Measurements from ENCODE around the gene PHLDB2.
"Not testable (repeated sequence)": the region's sequence is repeated elsewhere in the genome, so short reads cannot be mapped to it uniquely, and the experiment has no call there.

Gene PHLDB2

DNA sequence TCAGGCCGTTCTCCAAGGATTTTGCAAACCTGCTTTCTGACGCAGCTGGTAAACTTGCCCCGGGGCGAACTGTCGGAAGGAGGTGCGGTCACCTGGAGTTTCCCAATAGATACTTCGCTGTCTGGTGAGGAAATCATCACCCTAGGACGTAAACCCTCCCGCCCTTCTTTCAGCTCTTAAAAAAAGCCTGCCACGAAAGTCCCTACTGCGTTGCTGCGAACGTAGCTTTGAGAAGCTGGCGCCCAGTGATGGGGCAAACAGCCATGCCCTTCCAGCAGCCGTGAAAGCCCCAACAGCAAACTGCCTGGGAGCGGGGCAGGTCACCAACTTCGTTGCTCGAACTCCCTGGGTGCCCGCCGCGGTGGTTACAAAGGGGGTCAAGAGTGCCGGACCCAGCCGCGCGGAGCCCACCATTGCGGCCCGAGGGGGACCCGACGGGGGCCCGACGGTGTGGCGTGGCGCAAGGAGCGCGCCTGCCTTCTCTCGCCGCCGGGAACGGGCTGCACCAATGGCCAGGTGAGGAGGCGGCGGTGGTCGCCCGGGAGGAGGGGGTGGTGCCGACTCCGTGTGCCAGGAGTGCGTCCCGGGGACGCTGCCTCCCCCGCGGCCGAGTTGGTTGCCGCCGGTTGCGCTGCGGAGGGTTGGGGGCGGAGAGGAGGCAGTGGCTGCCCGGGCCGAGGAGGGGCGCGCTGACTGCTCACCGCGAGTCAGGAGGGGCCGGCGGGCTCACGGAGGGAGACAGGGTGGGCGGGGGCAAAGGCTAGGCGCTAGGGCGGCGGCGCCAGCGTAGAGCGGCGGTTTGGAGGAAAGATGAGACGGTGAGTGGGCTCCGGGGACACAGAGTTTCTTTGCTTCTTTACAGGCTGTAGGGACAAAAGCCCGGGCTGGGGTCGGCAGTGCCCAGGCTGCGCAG is at the start of gene PHLDB2:
Gene PHLDB2 (plus strand): TSS at position 205 of the 913 bp plus-strand sequence. CDS start 24,813 bp downstream, outside the sequence.
- peak; percentile 87 for DNase-seq (ENCODE audit: low spot score)

DNA sequence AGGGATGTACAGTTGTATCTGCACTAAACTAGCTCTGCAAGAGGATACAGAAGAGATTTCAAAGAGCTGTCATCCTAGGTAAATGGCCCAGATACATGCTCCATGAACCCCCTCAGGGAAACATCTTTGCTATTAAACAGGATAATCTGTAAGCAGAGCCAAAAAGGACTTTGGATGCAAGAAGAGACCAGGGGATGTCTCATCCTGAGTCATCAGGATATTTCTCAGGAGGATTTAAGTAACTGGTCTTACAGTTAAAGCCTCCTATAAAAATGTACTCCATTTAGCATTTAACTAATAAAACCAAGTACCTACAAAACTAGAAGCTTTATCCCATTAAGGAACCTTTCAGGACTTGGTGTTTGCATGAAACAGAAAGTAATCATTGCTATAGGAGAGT is 48.2 kb upstream of the PHLDB2 start:
- DNase-seq (ENCODE audit: low spot score), result peak; percentile 50

DNA sequence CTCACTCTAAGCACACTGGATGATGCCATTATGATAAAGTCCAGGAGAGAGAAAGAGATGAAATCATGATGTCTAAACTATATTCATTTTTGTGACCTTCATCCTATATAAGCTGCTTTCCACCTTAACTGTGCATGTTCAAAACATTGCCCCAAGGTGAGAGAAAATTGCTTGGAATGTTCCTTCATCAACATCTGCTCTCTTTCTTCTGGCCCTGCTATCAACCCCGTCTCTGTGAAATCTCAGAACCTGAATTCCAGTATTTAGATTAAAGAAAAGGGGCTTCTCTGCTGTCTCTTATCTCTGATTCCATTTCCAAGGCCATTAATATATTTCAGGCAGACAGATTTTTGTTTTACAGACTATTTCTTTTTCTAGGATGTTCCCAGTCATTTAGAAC is 47.3 kb upstream of the PHLDB2 start:
- no peak for DNase-seq (ENCODE audit: low spot score)

DNA sequence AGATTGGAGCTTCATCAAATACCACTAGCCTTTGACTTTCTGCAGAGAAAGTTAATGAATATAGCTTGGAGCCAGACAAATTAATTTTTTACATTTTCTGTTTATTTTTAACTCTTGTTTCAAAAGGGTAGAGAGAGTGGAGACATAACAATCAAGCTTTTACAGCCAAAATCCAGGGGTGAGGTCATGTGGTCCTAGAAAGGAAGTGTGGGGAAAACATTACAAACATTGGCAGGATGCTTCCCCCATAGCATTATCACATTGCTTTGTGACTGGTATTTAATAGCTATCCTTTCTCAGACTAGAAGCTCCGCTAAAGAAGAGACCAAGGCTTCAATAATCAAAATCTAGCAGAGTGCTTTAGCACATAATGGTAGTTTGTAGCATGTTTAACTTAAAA is 46.4 kb upstream of the PHLDB2 start:
- no peak for DNase-seq (ENCODE audit: low spot score)

DNA sequence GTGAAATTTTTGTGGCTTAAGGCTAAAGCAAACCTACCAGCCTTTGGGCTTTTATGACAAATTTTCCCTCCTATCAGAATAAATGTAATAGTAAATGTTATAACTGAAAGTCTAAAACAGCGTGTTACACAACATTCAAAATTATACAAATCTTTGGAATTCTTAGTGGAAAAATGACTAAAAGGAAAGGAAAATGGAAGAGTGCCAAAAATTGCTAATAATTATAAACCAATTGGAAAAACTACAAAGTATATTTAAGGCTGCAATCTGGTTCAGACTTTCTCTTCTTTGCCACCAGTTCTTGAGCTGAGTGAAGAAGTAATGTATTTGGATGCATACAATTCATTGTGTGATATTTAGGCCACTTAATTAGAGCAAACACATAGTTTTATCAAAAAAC is 45.6 kb upstream of the PHLDB2 start:
- no peak for DNase-seq (ENCODE audit: low spot score)

DNA sequence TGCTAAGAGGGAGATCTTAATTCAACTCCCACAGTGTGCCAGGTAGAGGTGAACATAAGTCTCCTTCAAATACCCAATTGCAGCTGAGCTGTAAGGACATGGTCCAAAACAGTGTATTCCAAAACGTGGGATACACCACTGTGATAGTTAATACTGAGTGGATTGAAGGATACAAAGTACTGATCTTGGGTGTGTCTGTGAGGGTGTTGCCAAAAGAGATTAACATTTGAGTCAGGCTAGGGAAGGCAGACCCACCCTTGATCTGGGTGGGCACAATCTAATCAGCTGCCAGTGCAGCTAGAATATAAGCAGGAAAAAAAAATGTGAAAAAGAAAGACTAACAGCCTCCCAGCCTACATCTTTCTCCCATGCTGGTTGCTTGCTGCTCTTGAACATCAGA is 45.1 kb upstream of the PHLDB2 start:
- DNase-seq (ENCODE audit: low spot score), result no peak

DNA sequence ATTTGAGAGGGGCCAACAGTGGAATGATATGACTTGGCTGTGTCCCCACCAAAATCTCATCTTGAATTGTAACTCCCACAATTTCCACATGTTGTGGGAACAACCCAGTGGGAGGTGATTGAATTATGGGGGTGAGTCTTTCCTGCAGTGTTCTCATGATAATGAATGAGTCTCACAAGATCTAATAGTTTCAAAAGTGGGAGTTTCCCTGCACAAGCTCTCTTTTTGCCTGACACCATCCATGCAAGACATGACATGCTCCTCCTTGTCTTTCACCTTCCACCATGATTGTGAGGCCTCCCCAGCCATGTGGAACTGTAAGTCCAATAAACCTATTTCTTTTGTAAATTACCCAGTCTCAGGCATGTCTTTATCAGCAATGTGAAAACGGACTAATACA is 42.3 kb upstream of the PHLDB2 start:
- DNase-seq (ENCODE audit: low spot score), result not testable (repeated sequence)

DNA sequence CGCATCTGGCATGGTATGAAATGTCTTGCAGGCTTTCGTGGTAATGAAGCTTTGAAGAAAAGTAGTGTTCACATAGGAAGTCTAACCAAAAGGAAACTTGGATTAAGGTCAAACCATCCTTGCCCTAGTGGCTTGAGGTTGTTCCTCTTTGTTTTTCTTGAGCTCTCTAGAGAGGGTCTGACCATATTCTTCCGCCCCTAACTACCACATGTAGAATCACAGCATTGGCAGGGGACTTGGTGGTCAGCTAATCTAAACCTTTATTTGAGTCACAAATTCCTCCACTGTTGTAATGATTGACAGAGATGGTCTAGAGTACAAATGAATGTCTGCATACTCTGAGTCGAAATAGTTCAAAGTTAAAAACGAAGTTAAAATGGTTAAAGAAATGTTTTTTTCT is 39.1 kb upstream of the PHLDB2 start:
- DNase-seq (ENCODE audit: low spot score), result no peak

DNA sequence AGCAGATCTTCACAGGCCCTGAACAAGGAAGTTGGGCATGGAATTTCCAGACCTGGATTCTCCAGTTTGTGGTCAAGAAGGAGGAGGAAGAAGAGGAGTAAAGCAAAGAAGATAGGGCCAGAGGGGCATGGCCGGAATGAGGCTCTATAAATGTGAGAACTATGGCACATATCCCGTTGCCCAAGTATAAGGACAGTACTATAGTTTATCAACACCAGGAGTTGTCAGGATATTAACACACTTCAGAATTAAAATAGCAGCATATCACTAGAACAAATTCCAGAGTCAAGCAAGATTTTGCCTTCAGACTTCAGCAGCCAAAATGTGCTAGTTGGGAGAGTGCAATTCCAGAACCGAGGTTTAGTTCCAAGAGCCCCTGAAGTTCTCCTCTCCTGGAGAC is 38.4 kb upstream of the PHLDB2 start:
- no peak for DNase-seq (ENCODE audit: low spot score)

DNA sequence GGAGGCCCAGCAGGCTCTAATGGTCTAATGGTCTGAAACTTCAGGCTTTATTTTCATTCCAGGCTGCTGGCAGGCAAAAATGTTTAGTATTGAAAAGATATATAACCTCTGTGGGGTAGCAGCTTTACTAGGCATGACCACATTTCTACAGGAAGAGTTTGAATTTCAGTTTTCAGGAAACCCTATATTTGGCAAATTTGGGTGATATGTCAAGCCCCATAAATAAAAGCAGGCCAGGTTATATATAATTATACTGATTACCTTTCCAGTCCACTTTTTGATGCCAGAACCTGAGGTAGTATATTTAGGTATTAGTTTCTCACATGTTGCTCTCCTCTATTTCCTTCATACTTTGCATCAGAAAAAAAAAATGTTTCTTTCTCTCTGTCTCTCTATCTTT is 37.2 kb upstream of the PHLDB2 start:
- DNase-seq (ENCODE audit: low spot score), result no peak

DNA sequence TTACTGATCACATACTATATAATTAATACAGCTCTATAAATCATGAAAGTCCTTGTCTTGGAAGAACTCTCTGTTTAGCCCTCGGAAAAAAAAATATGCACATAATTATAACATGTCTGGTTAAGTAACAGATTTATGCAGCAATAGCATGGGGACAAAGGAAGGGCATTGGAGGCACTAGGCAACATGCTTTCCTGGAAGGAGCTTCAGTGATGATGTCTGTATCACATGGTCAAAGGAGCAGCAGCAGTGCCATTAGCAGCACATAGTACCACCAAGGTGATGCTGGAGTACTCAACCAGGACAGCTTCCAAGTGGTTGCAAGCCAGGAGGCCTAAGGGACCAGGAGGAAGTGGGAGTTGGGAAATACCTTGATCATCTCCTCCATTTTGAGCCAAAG is 36.3 kb upstream of the PHLDB2 start:
- DNase-seq (ENCODE audit: low spot score), result no peak

DNA sequence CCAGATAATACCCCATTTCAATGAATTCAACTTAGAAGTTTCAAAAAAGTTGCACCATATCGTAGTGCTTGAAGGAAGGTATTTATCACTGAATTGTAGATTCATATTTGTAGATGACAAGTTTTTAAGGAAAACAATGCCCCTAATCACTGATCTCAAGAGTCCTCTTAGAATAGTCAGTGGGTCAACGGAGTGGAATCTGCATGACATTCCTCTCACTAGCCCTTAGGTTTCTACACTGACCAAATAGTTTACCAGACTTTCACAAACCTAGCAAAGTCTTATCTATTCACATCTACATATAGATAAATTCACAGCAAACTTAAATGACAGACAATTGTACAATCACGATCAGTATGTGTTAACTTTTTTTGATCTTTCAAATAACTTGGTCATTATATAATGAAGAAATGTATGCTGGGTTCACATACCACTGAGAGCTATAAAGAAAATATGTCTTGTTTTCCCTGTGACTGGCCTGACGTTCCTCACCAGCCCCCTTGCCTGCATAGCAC is 35.7 kb upstream of the PHLDB2 start:
- no peak for DNase-seq (ENCODE audit: low spot score)

DNA sequence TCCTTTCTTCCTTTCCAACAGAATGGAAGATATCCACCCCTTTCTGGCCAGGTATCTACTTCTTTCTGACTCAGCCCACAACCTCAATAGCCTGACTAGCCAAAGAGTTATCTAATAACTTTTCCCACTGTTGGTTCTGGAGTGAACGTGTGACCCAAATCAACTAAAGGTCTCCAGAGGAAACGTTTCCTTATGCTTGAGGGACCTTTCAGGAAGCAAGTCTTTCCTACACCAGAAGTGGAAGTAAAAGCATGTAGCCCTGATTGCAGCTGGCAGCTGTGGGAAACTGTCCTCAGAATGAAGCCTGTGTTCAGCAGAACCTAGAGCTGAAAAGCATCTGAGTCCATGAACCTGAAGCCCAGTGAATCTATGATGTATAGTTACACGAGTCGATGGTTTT is 34.7 kb upstream of the PHLDB2 start:
- DNase-seq (ENCODE audit: low spot score), result no peak

DNA sequence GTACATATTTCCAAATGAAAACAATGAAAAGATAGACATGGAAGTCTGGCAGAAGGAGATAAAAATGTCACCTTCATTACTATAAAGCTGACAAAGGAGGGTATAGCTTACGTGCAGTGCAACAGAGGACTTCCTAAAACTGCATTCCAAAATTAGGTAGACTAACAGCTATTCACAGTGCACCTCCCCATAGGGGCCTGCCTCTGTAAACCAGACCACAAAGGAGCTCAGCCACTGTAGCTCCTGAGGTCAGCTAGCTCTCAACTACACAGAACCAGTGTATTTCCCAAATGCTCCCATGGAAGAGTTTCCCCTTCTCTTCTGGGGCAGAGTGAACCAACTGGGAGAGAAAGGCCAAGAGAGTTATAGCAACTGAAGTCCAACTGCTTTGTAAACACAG is 31.2 kb upstream of the PHLDB2 start:
- DNase-seq (ENCODE audit: low spot score), result no peak

DNA sequence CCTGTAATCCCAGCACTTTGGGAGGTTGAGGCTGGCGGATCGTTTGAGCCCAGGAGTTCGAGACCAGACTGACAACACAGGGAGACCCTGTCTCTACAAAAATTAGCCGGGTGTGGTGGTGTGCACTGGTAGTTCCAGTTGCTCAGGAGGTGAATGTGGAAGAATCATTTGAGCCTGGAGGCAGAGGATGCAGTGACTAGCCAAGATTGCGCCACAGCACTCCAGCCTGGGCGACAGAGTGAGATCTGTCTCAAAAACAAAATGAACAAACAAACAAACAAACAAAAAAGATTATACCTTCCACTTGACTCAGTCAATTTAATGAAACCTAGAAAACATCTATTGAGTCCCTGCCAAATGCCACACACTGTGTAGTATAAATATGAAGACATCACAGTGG is 30.5 kb upstream of the PHLDB2 start:
- no peak for DNase-seq (ENCODE audit: low spot score)

DNA sequence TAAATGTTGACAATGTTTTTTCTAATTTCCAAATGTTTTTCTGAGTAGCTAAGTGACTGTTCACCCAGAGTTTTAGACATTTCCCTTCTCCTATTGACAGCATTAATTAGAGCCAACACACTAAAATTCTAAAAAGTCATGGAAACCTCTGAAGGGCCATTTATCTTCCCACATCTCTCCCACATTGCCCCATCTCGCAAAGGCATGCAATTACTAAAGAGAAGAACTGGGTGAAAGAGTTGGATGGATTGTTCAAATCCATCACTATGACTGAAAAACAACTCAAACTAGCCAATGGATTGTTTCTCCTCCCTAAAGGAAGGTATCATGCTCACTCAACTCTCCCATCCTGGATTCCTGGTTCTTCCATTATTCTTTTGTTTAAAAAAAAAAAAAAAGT is 30.0 kb upstream of the PHLDB2 start:
- DNase-seq (ENCODE audit: low spot score), result no peak

DNA sequence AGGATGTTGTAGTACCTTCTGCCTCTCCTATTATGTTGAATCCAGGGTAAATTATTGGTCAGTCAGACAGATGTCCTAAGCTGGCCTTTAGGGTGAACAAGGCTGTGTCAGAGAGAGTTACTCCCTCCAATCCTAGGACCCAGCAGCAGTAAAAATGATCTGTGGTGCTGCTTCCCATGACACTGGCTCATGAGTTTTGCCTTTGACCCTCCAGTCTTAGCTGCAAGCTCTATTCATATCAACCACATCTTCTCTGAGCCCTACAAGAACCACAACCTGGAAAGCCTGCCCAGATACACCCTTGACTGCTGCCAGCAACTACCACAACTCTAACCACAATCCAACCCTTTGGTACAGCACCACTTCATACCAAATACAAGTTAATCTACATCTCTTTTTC is 27.2 kb upstream of the PHLDB2 start:
- DNase-seq (ENCODE audit: low spot score), result peak; percentile 20

DNA sequence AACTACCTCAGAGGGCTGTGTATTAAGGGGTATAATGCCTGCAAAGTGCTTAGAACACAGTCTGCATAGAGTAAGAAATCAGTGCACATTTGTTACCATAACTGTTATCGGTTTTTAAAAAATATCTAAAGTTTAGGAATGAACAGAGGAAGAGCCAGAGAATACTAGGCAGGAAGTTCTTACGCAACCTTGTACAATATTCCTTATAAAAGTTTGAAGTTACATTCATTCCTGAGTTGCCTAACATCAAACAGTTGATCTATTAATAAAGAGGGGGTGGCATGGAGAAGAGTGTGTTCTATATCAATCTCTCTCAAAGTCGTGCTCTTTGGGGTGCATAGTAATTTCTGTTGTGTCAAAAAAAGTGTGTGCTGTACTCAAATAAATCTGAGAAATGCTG is 22.0 kb upstream of the PHLDB2 start:
- DNase-seq (ENCODE audit: low spot score), result no peak

DNA sequence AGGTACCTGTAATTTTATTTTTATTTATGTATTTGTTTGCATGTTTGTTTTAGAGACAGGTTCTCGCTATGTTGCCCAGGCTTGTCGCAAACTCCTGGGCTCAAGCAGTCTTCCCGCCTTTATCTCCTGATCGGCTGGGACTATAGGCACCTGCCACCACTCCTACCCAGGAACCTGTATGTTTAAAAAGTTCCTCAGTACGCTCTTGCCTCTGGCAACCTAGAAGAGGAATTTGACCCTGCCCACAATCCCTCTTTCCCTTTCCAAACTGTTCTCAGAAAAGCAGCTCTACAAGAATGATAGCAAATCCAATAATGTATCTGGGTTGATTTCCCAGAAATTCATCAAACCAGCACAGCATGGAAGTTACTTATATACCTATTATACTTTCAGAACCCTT is 20.9 kb upstream of the PHLDB2 start:
- DNase-seq (ENCODE audit: low spot score), result no peak

DNA sequence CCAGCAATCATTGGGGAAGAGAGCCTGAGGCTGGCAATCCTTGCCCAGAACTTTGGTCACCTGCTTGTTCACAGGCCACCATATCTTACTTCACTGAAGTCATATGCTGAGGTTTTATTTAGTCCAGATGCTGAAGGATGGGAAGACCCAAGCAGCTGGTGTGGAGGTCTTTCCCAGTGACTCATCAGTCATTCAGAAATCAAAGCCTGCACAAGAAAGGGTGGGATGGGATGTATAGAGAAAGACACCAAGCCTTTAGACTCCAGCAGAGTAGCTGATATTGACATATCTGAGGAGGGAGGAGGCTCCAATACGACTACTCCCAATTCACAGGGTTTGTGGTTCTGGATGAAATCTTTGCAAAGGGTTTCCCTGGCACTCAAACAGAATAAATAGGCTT is 13.0 kb upstream of the PHLDB2 start:
- DNase-seq (ENCODE audit: low spot score), result no peak

DNA sequence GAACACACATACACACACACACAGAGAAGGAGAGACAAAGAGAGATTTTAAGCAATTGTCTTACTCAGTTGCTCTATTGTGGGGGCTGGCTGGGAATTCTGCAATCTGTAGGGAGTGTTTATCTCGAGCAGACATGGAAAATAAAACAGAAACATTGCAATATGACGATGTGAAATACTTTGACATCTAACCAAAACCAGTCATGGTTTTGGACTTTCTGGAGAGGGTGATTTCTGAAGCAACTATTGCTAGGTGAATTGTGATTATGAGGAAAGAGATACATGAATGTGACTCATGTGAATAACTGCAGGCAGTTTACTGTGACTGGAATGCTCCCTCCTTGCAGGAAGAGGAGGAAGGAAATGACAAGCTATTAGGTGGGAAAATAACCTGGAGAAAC is 12.3 kb upstream of the PHLDB2 start:
- DNase-seq (ENCODE audit: low spot score), result peak; percentile 72

DNA sequence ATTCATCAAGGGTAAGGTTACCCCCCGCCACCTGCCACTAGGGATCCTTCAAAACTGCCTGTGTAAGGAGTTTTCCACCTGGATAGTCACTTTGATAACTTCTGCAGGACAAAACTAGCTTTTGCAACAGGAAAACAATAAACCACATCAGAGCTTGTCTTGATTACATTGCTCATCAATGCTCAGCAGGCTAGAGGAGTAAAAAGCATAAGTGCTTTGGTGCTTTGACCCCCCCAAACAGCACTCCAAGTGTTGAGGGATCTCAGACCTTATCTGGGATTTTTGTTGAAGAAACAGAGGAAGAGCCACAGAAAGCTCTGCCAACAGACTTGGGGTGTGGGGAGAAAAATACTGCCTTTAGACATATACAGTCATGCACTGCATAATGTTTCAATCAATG is 10.8 kb upstream of the PHLDB2 start:
- no peak for DNase-seq (ENCODE audit: low spot score)

DNA sequence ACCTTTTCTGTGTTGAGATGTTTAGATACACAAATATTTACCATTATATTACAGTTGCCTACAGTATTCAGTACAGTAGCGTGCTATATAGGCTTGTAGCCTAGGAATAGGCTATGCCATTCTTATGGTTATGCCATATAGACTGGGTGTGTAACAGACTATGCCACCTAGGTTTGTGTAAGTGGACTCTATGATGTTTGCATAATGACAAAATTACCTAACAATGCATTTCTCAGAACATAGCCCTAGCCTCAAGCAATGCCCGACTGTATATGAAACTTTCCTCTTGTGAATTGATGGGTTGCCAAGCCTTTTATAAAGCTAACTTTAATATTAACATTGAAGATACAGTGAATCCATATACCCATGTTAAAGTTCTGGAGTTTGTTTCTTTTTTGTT is 10.3 kb upstream of the PHLDB2 start:
- DNase-seq (ENCODE audit: low spot score), result no peak

DNA sequence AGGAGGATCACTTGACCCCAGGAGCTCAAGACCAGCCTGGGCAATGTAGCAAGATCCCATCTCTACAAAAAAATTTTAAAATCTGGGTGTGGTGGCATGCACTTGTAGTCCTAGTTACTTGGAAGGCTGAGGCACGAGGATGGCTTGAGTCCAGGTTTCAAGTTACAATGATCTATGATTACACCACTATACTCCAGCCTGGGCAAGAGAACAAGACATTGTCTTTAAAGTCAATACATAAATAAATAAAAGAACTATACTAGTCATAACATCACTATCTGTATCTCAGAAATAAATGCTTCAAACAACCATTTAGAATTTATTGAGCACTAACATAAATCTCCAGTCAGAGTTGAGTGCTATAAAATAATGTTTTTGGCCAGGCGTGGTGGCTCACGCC is 8.5 kb upstream of the PHLDB2 start:
- DNase-seq (ENCODE audit: low spot score), result no peak

Data from AG20443 (cell line).